Ovary (tissue), 10 donors: ENCODE measurements around the gene ZC3H6. TPM values are rescaled to one million over a fixed set of nuclear protein-coding genes. Genes with fewer than 3 reads are reported as not detected.

Experiments used
- DNase-seq, 5 donors: peaks; one replicate each; pipeline ENCODE4 v3.0.0-alpha.2; 2019 to 2020
- H3K27ac ChIP-seq, 2 donors: fragments of 200-600 bp; one replicate each; pipeline versions ENCODE4 v1.5.1 to v1.8.0; 2019 to 2022
- H3K27me3 ChIP-seq: fragments of 200-600 bp; one replicate; pipeline ENCODE4 v1.8.0; 2022
- H3K36me3 ChIP-seq: fragments of 200-600 bp; sonication (generic); one replicate; pipeline ENCODE4 v1.5.1; 2019
- H3K4me1 ChIP-seq: one replicate; pipeline ENCODE4 v1.8.1; 2013; ENCODE audit warnings: mild to moderate bottlenecking, moderate library complexity; ENCODE audit not compliant: insufficient read depth
- H3K4me3 ChIP-seq: fragments of 200-600 bp; sonication (generic); one replicate; pipeline ENCODE4 v1.5.1; 2017
- H3K9me3 ChIP-seq, 2 donors: fragments of 200-600 bp in 1 of 2; sonication (generic) in 1 of 2; one replicate each; pipeline versions ENCODE4 v1.5.1 to v1.8.1; 2013 to 2019; ENCODE audit warnings: mild to moderate bottlenecking in 1 of 2, moderate library complexity in 1 of 2
- CTCF ChIP-seq, 3 donors: fragments of 450-650 bp in 2 of 3; fragments of 200-600 bp in 1 of 3; IDR thresholded peaks; one replicate each; pipeline versions ENCODE4 v1.5.1 to v1.8.0; 2016 to 2022; ENCODE audit warnings: antibody characterized with exemption in 3 of 3, mild to moderate bottlenecking in 1 of 3
- EP300 ChIP-seq: sonication (generic); formaldehyde crosslinking; IDR thresholded peaks from one replicate; pipeline ENCODE4 v1.6.1; 2017; ENCODE audit warnings: antibody characterized with exemption
- POLR2A ChIP-seq: fragments of 450-650 bp; IDR thresholded peaks from one replicate; pipeline ENCODE4 v1.6.1; 2017; ENCODE audit warnings: antibody characterized with exemption, mild to moderate bottlenecking, moderate library complexity
- WGBS, 3 donors: extraction: QIAGEN DNeasy Blood & Tissue Kit in 1 of 3; methylation state at CpG; one replicate each; pipeline versions ENCODE4 v1.1.5 to v1.1.7; 2013 to 2017; 5-methylcytosine and 5-hydroxymethylcytosine counted together
- intact Hi-C, 4 donors: fragments of 100-400 bp; cut with DNase I; formaldehyde crosslinking; loops; one replicate each; pipeline versions ENCODE4 v1.11.0 to v1.15.1; 2022 to 2023
- long read RNA-seq, 3 donors: library from polyadenylated mRNA in 2 of 3; unstranded in 2 of 3; transcript quantifications; one replicate each; pipeline ENCODE4 v2.0.0 and lab custom pipeline, GENCODE V29; 2021 to 2026
- polyA plus RNA-seq, 2 donors: library from polyadenylated mRNA; stranded (reverse); fragments of 200-250 nt in 1 of 2; fragments of 350-450 nt in 1 of 2; fragmentation: Illumina TruSeq in 1 of 2; extraction: RNeasy Lipid Tissue Mini Kit (QIAGEN cat#74804) in 1 of 2; gene quantifications; one replicate each; pipeline ENCODE4 v1.2.3, GENCODE V29; 2013 to 2014
- total RNA-seq, 7 donors: library from RNA; depleted of rRNA in 2 of 7; stranded (reverse); fragments of >200 nt in 2 of 7; fragmentation: NEBNext Ultra II Directional in 3 of 7; extraction: Animal tissue kit (Norgen Biotek cat#: 25700) in 3 of 7; gene quantifications; one replicate each; pipeline versions ENCODE4 v1.1.0 to v1.2.4, GENCODE V29; 2016 to 2023
- donor health status: DM: no; HTN: no; CAD: no; lungs with moderate emphysema.
- donor health status: DM: no; HTN: no; CAD: no.
- donor health status: Bipolar disorder and iron deficiency.
- donor health status: DM: yes; HTN: yes; CAD: no.
- donor health status: DM: no; HTN: no; CAD: no.
- donor health status: DM: yes; HTN: yes; CAD: no.

Gene ZC3H6
- total RNA-seq, result 10 to 100 TPM in 6 of 7 donors, 1 to 10 TPM in 1; 8.8 to 30.1 (median 25.1) TPM
- 1 to 10 TPM; 4.6 to 8.7 TPM for polyA plus RNA-seq
- long read RNA-seq, donor 1, partial matches to known transcripts, result 6 of 7 reads
- long read RNA-seq, donor 1, other reads (novel, unspliced or antisense), result 1 of 7 reads
- long read RNA-seq, donor 2, full-length matches to known transcripts, result 3 of 3 reads
- long read RNA-seq, donor 2, partial matches to known transcripts, result 0 of 3 reads
- long read RNA-seq, donor 2, other reads (novel, unspliced or antisense), result 0 of 3 reads
- long read RNA-seq, donor 3, full-length matches to known transcripts, result 11 of 18 reads
- long read RNA-seq, donor 3, partial matches to known transcripts, result 0 of 18 reads
- long read RNA-seq, donor 3, other reads (novel, unspliced or antisense), result 7 of 18 reads

GRCh38 chr2:112275311-112275886, at the start of gene ZC3H6:
Gene ZC3H6, plus strand, starts transcription at chr2:112275597. Its CDS starts 398 bp downstream, at chr2:112275995.
- peak within 1 kb of the TSS; percentile 96 for H3K4me3 ChIP-seq
- DNase-seq, result peak; percentile 99 to 100 (median 99)
- intact Hi-C loops, result no loop called here
- H3K4me1 ChIP-seq, result peaks cover 2% of the 10 kb centered on the region
- WGBS, 3 donors, result 1% methylated on average over 45 to 60 of the region's 60 CpGs
- TF ChIP-seq POLR2A, result peak; percentile 93
- no peak for TF ChIP-seq EP300
- peak in 2 of 3 donors; percentile 31 to 70 for TF ChIP-seq CTCF (IDR thresholded peaks at IDR 0.05)
- H3K27me3 ChIP-seq, result no peaks in the 10 kb centered on the region
- H3K9me3 ChIP-seq, result no peaks in the 10 kb centered on the region
- H3K27ac ChIP-seq, result peak within 1 kb of the TSS; percentile 99
- no peaks in the 10 kb centered on the region for H3K36me3 ChIP-seq

GRCh38 chr2:112229348-112229747, 46.0 kb upstream of the ZC3H6 start:
- no peaks in the 10 kb centered on the region for H3K27me3 ChIP-seq
- intact Hi-C loops, result no loop called here
- no peak overlapping the region for H3K27ac ChIP-seq
- no peak overlapping the region for H3K4me3 ChIP-seq
- H3K9me3 ChIP-seq, result no peaks in the 10 kb centered on the region
- no peaks in the 10 kb centered on the region for H3K36me3 ChIP-seq
- no peak for TF ChIP-seq CTCF (IDR thresholded peaks at IDR 0.05)
- no peak for DNase-seq
- H3K4me1 ChIP-seq, result peaks cover 2% of the 10 kb centered on the region

GRCh38 chr2:112230371-112230770, 45.0 kb upstream of the ZC3H6 start:
- Histone ChIP-seq H3K9me3 (no peaks in the 10 kb centered on the region), H3K4me3 (no peak overlapping the region), H3K27ac (no peak overlapping the region), H3K4me1 (peaks cover 2% of the 10 kb centered on the region), H3K27me3 (no peaks in the 10 kb centered on the region), H3K36me3 (no peaks in the 10 kb centered on the region)
- WGBS, 3 donors, result 95 to 97% (median 96%) methylated on average over 3 of the region's 3 CpGs
- TF ChIP-seq EP300 (no peak), CTCF (IDR thresholded peaks at IDR 0.05) (no peak), POLR2A (no peak)
- DNase-seq, result no peak
- intact Hi-C loops, result no loop called here

- no peak overlapping the region for H3K27ac ChIP-seq
- no peak for TF ChIP-seq EP300
- TF ChIP-seq POLR2A, result no peak
- TF ChIP-seq CTCF (IDR thresholded peaks at IDR 0.05), result no peak
- intact Hi-C loops, result no loop called here
- WGBS, 3 donors, result 95 to 100% (median 100%) methylated on average over 1 of the region's 1 CpG
- no peaks in the 10 kb centered on the region for H3K4me1 ChIP-seq
- no peak overlapping the region for H3K4me3 ChIP-seq
- no peaks in the 10 kb centered on the region for H3K9me3 ChIP-seq
- H3K36me3 ChIP-seq, result no peaks in the 10 kb centered on the region
- no peak for DNase-seq
- no peaks in the 10 kb centered on the region for H3K27me3 ChIP-seq
Measured at GRCh38 chr2:112239862-112240261, 35.5 kb upstream of the ZC3H6 start.
